SK-N-SH treated with all-trans-retinoic acid at 6 μM for 48 hours (cell line): ENCODE results near the gene ANKLE2.

Experiments
- ATAC-seq: fragments of 200-7000 bp; cut with Tn5 transposase; 3 replicates; pipeline ENCODE4 v1.9.1; 2020; ENCODE audit warnings: mild to moderate bottlenecking, moderate library complexity
- ARNTL ChIP-seq: fragments of 450-650 bp; formaldehyde crosslinking; IDR thresholded peaks from 2 replicates; pipeline ENCODE4 v1.5.0; 2020; ENCODE audit warnings: low read depth, mild to moderate bottlenecking, moderate library complexity, borderline replicate concordance
- BACH2 ChIP-seq: fragments of 250-450 bp; sonication (Bioruptor Pico); IDR thresholded peaks from 2 replicates; pipeline ENCODE4 v1.9.0; 2021; ENCODE audit warnings: mild to moderate bottlenecking, borderline replicate concordance
- CREB5 ChIP-seq: fragments of 250-450 bp; sonication (Bioruptor Pico); IDR thresholded peaks from 2 replicates; pipeline ENCODE4 v1.5.1; 2020; ENCODE audit warnings: low read depth, mild to moderate bottlenecking, moderate library complexity
- CSDC2 ChIP-seq: fragments of 250-450 bp; sonication (Bioruptor Pico); IDR thresholded peaks from 2 replicates; pipeline ENCODE4 v1.5.0; 2020; ENCODE audit warnings: mild to moderate bottlenecking, moderate library complexity
- CSRNP3 ChIP-seq: fragments of 250-450 bp; sonication (Bioruptor Pico); IDR thresholded peaks from 2 replicates; pipeline ENCODE4 v1.5.1; 2021; ENCODE audit warnings: mild to moderate bottlenecking, moderate library complexity
- ESRRG ChIP-seq: fragments of 250-450 bp; sonication (Bioruptor Pico); IDR thresholded peaks from 2 replicates; pipeline ENCODE4 v1.6.1; 2021; ENCODE audit warnings: mild to moderate bottlenecking
- GLIS3 ChIP-seq: fragments of 250-450 bp; sonication (Bioruptor Pico); IDR thresholded peaks from 2 replicates; pipeline ENCODE4 v1.5.0; 2020; ENCODE audit warnings: mild to moderate bottlenecking, moderate library complexity
- OSR1 ChIP-seq: fragments of 250-450 bp; sonication (Bioruptor Pico); IDR thresholded peaks from 2 replicates; pipeline ENCODE4 v1.8.0; 2022; ENCODE audit warnings: moderate library complexity, mild to moderate bottlenecking, inconsistent platforms
- POU6F1 ChIP-seq: fragments of 250-450 bp; sonication (Bioruptor Pico); IDR thresholded peaks from 2 replicates; pipeline ENCODE4 v1.8.0; 2021; ENCODE audit warnings: low read depth, mild to moderate bottlenecking, moderate library complexity, borderline replicate concordance
- PPARA ChIP-seq: fragments of 250-450 bp; sonication (Bioruptor Pico); IDR thresholded peaks from 2 replicates; pipeline ENCODE4 v1.5.0; 2020; ENCODE audit warnings: mild to moderate bottlenecking, borderline replicate concordance
- RARB ChIP-seq: fragments of 250-450 bp; sonication (Bioruptor Pico); IDR thresholded peaks from 2 replicates; pipeline ENCODE4 v1.8.0; 2021; ENCODE audit warnings: mild to moderate bottlenecking, moderate library complexity
- SNAI2 ChIP-seq: fragments of 250-450 bp; sonication (Bioruptor Pico); IDR thresholded peaks from 2 replicates; pipeline ENCODE4 v1.5.0; 2020; ENCODE audit warnings: mild to moderate bottlenecking, moderate library complexity
- TOX ChIP-seq: fragments of 250-450 bp; sonication (Bioruptor Pico); IDR thresholded peaks from 2 replicates; pipeline ENCODE4 v1.8.0; 2021; ENCODE audit warnings: mild to moderate bottlenecking, moderate library complexity, borderline replicate concordance
- ZC3H10 ChIP-seq: fragments of 250-450 bp; sonication (Bioruptor Pico); IDR thresholded peaks from 2 replicates; pipeline ENCODE4 v1.5.1; 2021; ENCODE audit warnings: mild to moderate bottlenecking, moderate library complexity
- ZFP3 ChIP-seq: fragments of 250-450 bp; sonication (Bioruptor Pico); IDR thresholded peaks from 2 replicates; pipeline ENCODE4 v1.5.0; 2020; ENCODE audit warnings: mild to moderate bottlenecking, moderate library complexity
- ZFP30 ChIP-seq: fragments of 450-650 bp; formaldehyde crosslinking; IDR thresholded peaks from 2 replicates; pipeline ENCODE4 v1.5.0; 2022; ENCODE audit warnings: mild to moderate bottlenecking, moderate library complexity
- ZNF8 ChIP-seq: fragments of 450-650 bp; formaldehyde crosslinking; IDR thresholded peaks from 2 replicates; pipeline ENCODE4 v1.5.0; 2020; ENCODE audit warnings: mild to moderate bottlenecking, moderate library complexity
- TF ChIP-seq, protein P1 (sequence below): fragments of 250-450 bp; sonication (Bioruptor Pico); IDR thresholded peaks from 2 replicates; pipeline ENCODE4 v1.8.0; 2020; ENCODE audit warnings: mild to moderate bottlenecking, moderate library complexity, borderline replicate concordance

ANKLE2 gene

GRCh38 chr12:132726386-132726785 is 35.2 kb downstream of the ANKLE2 start (continued):
- TF ChIP-seq ARNTL (no peak), OSR1 (CRISPR knock-in tag) (no peak), ZFP30 (CRISPR knock-in tag) (no peak), CSDC2 (CRISPR knock-in tag) (no peak), ZFP3 (no peak)
- TF ChIP-seq, all 23 proteins: peak for 0

DNA sequence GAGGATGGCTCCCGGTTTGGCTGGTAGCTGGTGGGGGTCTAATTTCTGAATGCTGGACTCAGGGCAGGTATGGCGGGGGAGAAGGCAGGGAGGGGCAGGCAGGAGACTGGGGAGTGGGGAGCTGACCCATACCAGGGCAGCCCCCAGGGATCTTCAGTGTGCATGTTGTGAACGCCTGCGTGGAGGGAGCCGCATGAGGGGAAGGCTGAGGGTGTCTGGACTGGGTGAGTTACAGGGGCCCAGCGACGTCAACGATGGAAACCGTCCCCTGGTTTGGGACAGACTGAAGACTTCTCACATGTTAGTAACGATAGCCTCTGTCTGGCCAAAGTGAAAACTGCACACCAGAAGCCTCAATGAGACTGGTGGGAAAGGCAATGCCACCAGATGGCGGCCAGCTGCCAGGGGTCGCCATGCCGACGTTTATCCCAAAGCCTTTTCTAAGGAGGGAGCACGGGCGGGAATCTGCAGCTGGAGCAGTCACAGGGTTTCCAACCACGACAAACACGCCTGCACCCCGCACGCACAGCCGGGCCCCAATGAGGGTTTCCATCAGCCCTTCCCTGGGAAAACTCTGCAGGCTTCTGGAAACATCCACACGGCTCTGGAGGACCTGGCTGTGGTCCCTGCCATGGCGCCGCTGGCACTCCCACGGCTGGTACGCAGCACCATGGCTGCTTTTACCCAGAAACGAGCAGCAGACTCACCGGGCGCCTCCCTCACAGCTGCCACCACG is 37.0 kb downstream of the ANKLE2 start:
- ATAC-seq, result no peak
- no peak for TF ChIP-seq CSRNP3

DNA sequence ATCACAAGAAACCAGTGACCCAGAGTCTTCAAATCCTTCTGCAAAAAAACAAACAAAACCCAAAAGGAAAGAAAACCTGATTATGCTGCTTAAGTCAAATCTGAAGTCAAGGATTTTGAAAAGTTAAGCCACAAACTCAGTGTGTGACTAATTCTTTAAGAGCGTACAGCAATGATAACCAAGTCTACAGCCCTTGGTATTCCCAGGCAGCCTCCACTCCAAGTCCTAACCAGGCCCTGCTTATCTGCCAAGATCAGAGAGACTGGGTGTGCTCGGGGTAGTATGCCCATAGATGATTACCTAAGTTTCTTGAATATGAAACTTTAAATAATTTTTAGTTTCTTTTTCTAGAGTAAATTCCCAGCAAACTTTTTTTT is 37.9 kb downstream of the ANKLE2 start:
- TF ChIP-seq TOX (CRISPR knock-in tag) (no peak), ZFP3 (no peak), BACH2 (CRISPR knock-in tag) (no peak), OSR1 (CRISPR knock-in tag) (no peak), CREB5 (CRISPR knock-in tag) (no peak), ZNF8 (CRISPR knock-in tag) (no peak), SNAI2 (no peak), ZFP30 (CRISPR knock-in tag) (no peak), PPARA (CRISPR knock-in tag) (no peak), CSRNP3 (no peak), ARNTL (no peak), ZC3H10 (CRISPR knock-in tag) (no peak), ESRRG (no peak), POU6F1 (CRISPR knock-in tag) (no peak)
- TF ChIP-seq, protein P1, sequence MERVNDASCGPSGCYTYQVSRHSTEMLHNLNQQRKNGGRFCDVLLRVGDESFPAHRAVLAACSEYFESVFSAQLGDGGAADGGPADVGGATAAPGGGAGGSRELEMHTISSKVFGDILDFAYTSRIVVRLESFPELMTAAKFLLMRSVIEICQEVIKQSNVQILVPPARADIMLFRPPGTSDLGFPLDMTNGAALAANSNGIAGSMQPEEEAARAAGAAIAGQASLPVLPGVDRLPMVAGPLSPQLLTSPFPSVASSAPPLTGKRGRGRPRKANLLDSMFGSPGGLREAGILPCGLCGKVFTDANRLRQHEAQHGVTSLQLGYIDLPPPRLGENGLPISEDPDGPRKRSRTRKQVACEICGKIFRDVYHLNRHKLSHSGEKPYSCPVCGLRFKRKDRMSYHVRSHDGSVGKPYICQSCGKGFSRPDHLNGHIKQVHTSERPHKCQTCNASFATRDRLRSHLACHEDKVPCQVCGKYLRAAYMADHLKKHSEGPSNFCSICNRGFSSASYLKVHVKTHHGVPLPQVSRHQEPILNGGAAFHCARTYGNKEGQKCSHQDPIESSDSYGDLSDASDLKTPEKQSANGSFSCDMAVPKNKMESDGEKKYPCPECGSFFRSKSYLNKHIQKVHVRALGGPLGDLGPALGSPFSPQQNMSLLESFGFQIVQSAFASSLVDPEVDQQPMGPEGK, result no peak
- ATAC-seq, result peak; percentile 18; the same call in 1 of the 3 replicates

GRCh38 chr12:132723015-132723763 is 38.4 kb downstream of the ANKLE2 start:
- ATAC-seq, result peak; percentile 6; the same call in 2 of the 3 replicates
- TF ChIP-seq CSRNP3 (no peak), RARB (no peak), TOX (CRISPR knock-in tag) (no peak), GLIS3 (no peak), ESRRG (no peak), POU6F1 (CRISPR knock-in tag) (no peak), ZFP30 (CRISPR knock-in tag) (no peak), SNAI2 (no peak), CSDC2 (CRISPR knock-in tag) (no peak)
- TF ChIP-seq, protein P1, result no peak
- TF ChIP-seq, all 23 proteins: peak for 0
